H4 (cell line): ENCODE data around the gene PLEKHG4B. TPM values are rescaled to one million over a fixed set of nuclear protein-coding genes. Genes with fewer than 3 reads are reported as not detected.
A peak's percentile ranks its signal among the peaks of the same experiment; 100 is the strongest.
"Not testable (repeated sequence)": the region's sequence is repeated elsewhere in the genome, so short reads cannot be mapped to it uniquely, and the experiment has no call there.

Experiments used
- DNase-seq: peaks from one replicate; pipeline ENCODE4 v3.0.0-alpha.2; 2015; ENCODE audit warnings: low spot score
- total RNA-seq: library from RNA; depleted of rRNA; stranded (reverse); fragments of >200 nt; shearing (Covaris generic); gene quantifications from 2 replicates; pipeline ENCODE4 v1.2.3, GENCODE V29; 2014

Gene PLEKHG4B
- total RNA-seq, 1 experiment from 2014 or later = 7.3 TPM

- DNase-seq = no peak
These were observed 107.4 kb downstream of the PLEKHG4B start for GRCh38 chr5:199197-199949.

- DNase-seq = no peak
These were observed 108.1 kb downstream of the PLEKHG4B start for GRCh38 chr5:199950-200645.

GRCh38 chr5:200985-201384, 109.0 kb downstream of the PLEKHG4B start:
- DNase-seq = no peak

GRCh38 chr5:201672-202071, 109.7 kb downstream of the PLEKHG4B start:
- no peak for DNase-seq

GRCh38 chr5:203246-203930, 111.4 kb downstream of the PLEKHG4B start:
- DNase-seq = no peak

GRCh38 chr5:204001-204400, 112.0 kb downstream of the PLEKHG4B start:
- no peak for DNase-seq

GRCh38 chr5:204462-204861, 112.5 kb downstream of the PLEKHG4B start:
- no peak for DNase-seq

GRCh38 chr5:204966-205670, 113.2 kb downstream of the PLEKHG4B start:
- DNase-seq = no peak

GRCh38 chr5:206406-206805, 114.4 kb downstream of the PLEKHG4B start:
- no peak for DNase-seq

GRCh38 chr5:206927-207536, 115.1 kb downstream of the PLEKHG4B start:
- DNase-seq = no peak

- DNase-seq = no peak
These were observed 115.6 kb downstream of the PLEKHG4B start for GRCh38 chr5:207599-207998.

- no peak for DNase-seq
These were observed 116.6 kb downstream of the PLEKHG4B start for GRCh38 chr5:208449-209114.

- DNase-seq = no peak
These were observed 121.9 kb downstream of the PLEKHG4B start for GRCh38 chr5:213803-214395.

GRCh38 chr5:215256-215655, 123.3 kb downstream of the PLEKHG4B start:
- DNase-seq = not testable (repeated sequence)

GRCh38 chr5:216076-216475, 124.1 kb downstream of the PLEKHG4B start:
- not testable (repeated sequence) for DNase-seq

GRCh38 chr5:217494-218456, 125.8 kb downstream of the PLEKHG4B start, which contains the start of the genes CCDC127 and SDHA:
CCDC127 (minus strand) TSS chr5:218153; CDS start chr5:216849, 1,304 bp downstream.
SDHA (plus strand) TSS chr5:218320; CDS start chr5:218356, 36 bp downstream.
- DNase-seq = peak; percentile 95

- DNase-seq = no peak
These were observed 126.7 kb downstream of the PLEKHG4B start for GRCh38 chr5:218457-219291.

GRCh38 chr5:219460-219863, 127.5 kb downstream of the PLEKHG4B start:
- no peak for DNase-seq
